B cell (primary cell): ENCODE data around the gene TMEM132D. TPM values are rescaled to one million over a fixed set of nuclear protein-coding genes. Genes with fewer than 3 reads are reported as not detected.

Experiments used
- ATAC-seq: fragments of 200-7000 bp; cut with Tn5 transposase; one replicate; pipeline ENCODE4 v1.10.0; 2021; ENCODE audit warnings: low read depth, mild to moderate bottlenecking, moderate number of reproducible peaks, moderate library complexity
- CTCF ChIA-PET: fragments of 350-600 bp; sonication (Branson Sonifier 250); formaldehyde crosslinking; loops from one replicate; lab custom pipeline; 2021; ENCODE audit warnings: antibody characterized with exemption, inconsistent platforms; lab: Charles Lee
- POLR2A ChIA-PET: fragments of 350-600 bp; sonication (Branson Sonifier 250); formaldehyde crosslinking; loops from one replicate; lab custom pipeline; 2021; ENCODE audit warnings: antibody characterized with exemption; lab: Charles Lee
- DNase-seq: peaks from one replicate; pipeline ENCODE4 v3.0.0; 2013
- H2AFZ ChIP-seq: 2 replicates; pipeline ENCODE4 v1.6.1; 2012; ENCODE audit warnings: mild to moderate bottlenecking, low read depth, low read length; ENCODE audit not compliant: insufficient read depth, poor library complexity, severe bottlenecking
- H3K27ac ChIP-seq, 2 donors: 1 replicate in 1 of 2; 2 replicates in 1 of 2; pipeline ENCODE4 v1.5.1; 2012 to 2013; ENCODE audit warnings: low read length in 2 of 2, mild to moderate bottlenecking in 2 of 2, moderate library complexity in 1 of 2
- H3K27me3 ChIP-seq, 4 experiments: fragments of 200-600 bp in 1 of 4; sonication (generic) in 1 of 4; replicated peaks in 1 of 4; 1 replicate in 2 of 4; 2 replicates in 2 of 4; pipeline versions ENCODE4 v1.6.1 to v1.7.0; 2013 to 2016; ENCODE audit warnings: low read length in 3 of 4, mild to moderate bottlenecking in 2 of 4, mixed read lengths in 1 of 4, moderate library complexity in 1 of 4; ENCODE audit not compliant: insufficient read depth in 4 of 4, control insufficient read depth in 3 of 4; ENCODE audit errors: control extremely low read depth in 1 of 4
- H3K36me3 ChIP-seq, 2 experiments: replicated peaks in 1 of 2; 1 replicate in 1 of 2; 2 replicates in 1 of 2; pipeline versions ENCODE4 v1.6.1 to v1.7.1; 2013; ENCODE audit warnings: low read length in 1 of 2; ENCODE audit not compliant: insufficient read depth in 2 of 2, control insufficient read depth in 1 of 2; ENCODE audit errors: control extremely low read depth in 1 of 2, extremely low read depth in 1 of 2
- H3K4me1 ChIP-seq, 2 donors: fragments of 200-600 bp in 1 of 2; sonication (generic) in 1 of 2; 1 replicate in 1 of 2; 2 replicates in 1 of 2; pipeline versions ENCODE4 v1.5.1 to v1.6.1; 2013 to 2017; ENCODE audit warnings: low read length in 2 of 2; ENCODE audit not compliant: control insufficient read depth in 2 of 2, insufficient read depth in 2 of 2
- H3K4me2 ChIP-seq: replicated peaks from 2 replicates; pipeline ENCODE3; 2012; ENCODE audit warnings: mild to moderate bottlenecking, low read depth, low read length; ENCODE audit not compliant: poor library complexity, severe bottlenecking
- H3K4me3 ChIP-seq, 5 experiments: fragments of 200-600 bp in 1 of 5; sonication (generic) in 1 of 5; 1 replicate in 3 of 5; 2 replicates in 2 of 5; pipeline versions ENCODE4 v1.5.1 to v1.7.0; 2011 to 2016; ENCODE audit warnings: low read length in 4 of 5, mild to moderate bottlenecking in 4 of 5, low read depth in 2 of 5, control low read depth in 1 of 5, moderate library complexity in 1 of 5; ENCODE audit not compliant: insufficient read depth in 1 of 5; ENCODE audit errors: control extremely low read depth in 1 of 5, extremely low read depth in 1 of 5
- H3K79me2 ChIP-seq: fragments of 200-600 bp; sonication (generic); one replicate; pipeline ENCODE4 v1.6.0; 2016; ENCODE audit warnings: low read length; ENCODE audit not compliant: control insufficient read depth, insufficient read depth
- H3K9ac ChIP-seq: fragments of 200-600 bp; sonication (generic); 2 replicates; pipeline ENCODE4 v1.6.1; 2017; ENCODE audit warnings: mild to moderate bottlenecking, low read length, moderate library complexity
- H3K9me3 ChIP-seq, 3 donors: one replicate each; pipeline versions ENCODE4 v1.6.1 to v1.7.1; 2013; ENCODE audit warnings: low read length in 2 of 3; ENCODE audit not compliant: control insufficient read depth in 2 of 3, insufficient read depth in 1 of 3; ENCODE audit errors: control extremely low read depth in 1 of 3
- H4K20me1 ChIP-seq: 2 replicates; pipeline ENCODE4 v1.6.0; 2012; ENCODE audit warnings: mild to moderate bottlenecking, low read length; ENCODE audit not compliant: insufficient read depth, control insufficient read depth, poor library complexity, severe bottlenecking
- H3K27ac Mint-ChIP-seq: one replicate; pipeline ENCODE4 v1.8.0; 2021; ENCODE audit warnings: mixed read lengths
- H3K27me3 Mint-ChIP-seq: one replicate; pipeline ENCODE4 v1.8.0; 2021; ENCODE audit warnings: mixed read lengths
- H3K4me1 Mint-ChIP-seq: one replicate; pipeline ENCODE4 v1.8.0; 2021; ENCODE audit warnings: mixed read lengths
- H3K4me3 Mint-ChIP-seq: one replicate; pipeline ENCODE4 v1.8.0; 2021; ENCODE audit warnings: mixed read lengths
- H3K9me3 Mint-ChIP-seq: one replicate; pipeline ENCODE4 v1.8.0; 2022; ENCODE audit warnings: mixed read lengths; ENCODE audit not compliant: insufficient read depth
- EZH2 ChIP-seq: IDR thresholded peaks from 2 replicates; pipeline ENCODE4 v1.6.1; 2012; ENCODE audit warnings: borderline replicate concordance, low read depth, mild to moderate bottlenecking, moderate library complexity, low read length; ENCODE audit not compliant: insufficient read depth, poor library complexity, severe bottlenecking
- WGBS: methylation state at CpG from one replicate; pipeline ENCODE4 v1.1.5; 2013; ENCODE audit warnings: missing lambda C conversion rate; ENCODE audit not compliant: insufficient coverage; 5-methylcytosine and 5-hydroxymethylcytosine counted together
- intact Hi-C: fragments of 100-400 bp; cut with micrococcal nuclease; formaldehyde crosslinking; loops from one replicate; pipeline ENCODE4 v1.10.0; 2022
- polyA plus RNA-seq: library from polyadenylated mRNA; depleted of rRNA; stranded (reverse); fragments of >200 nt; gene quantifications from 2 replicates; pipeline ENCODE4 v1.2.3, GENCODE V29; 2012
- total RNA-seq, 2 donors: library from RNA; stranded (reverse); fragments of 120-200 nt in 1 of 2; gene quantifications; 1 replicate in 1 of 2; 2 replicates in 1 of 2; pipeline versions ENCODE4 v1.2.3 to v1.2.4, GENCODE V29; 2013 to 2022
- TF ChIP-seq, protein P1 (sequence below): fragments of 200-600 bp; IDR thresholded peaks from one replicate; pipeline ENCODE4 v1.8.0; 2022; ENCODE audit warnings: antibody characterized with exemption, mild to moderate bottlenecking

TMEM132D gene
- total and polyA plus RNA-seq, 2 donors (not counting 1 experiment from before 2014, with no cell fraction given), result not detected

DNA sequence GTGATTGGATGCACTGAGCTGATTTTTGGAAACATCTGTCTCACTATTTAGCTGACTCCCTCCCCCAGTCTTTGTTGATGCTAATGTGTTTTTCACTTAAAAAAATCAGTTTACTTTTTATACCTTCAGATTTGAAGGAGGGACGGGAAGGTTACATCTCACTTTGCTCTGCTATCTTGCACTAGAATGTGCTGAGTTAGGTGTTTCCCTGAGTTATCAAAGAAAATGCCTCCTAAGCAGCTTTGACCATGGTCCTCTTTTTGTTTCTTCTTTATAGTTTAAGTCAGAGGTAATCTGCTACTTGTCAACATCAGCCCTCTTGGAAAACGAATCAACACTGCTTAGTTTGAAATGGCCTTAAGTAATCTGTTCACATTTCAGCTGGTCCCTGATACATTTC, 222.0 kb downstream of the TMEM132D start:
- intact Hi-C loops, result no loop called here
- no peaks in the 10 kb centered on the region for H3K79me2 ChIP-seq
- Mint-ChIP-seq H3K27me3 (no peaks in the 10 kb centered on the region), H3K9me3 (peaks cover 13% of the 10 kb centered on the region), H3K4me3 (no peak overlapping the region), H3K27ac (no peak overlapping the region), H3K4me1 (no peaks in the 10 kb centered on the region)
- 63% methylated on average over 1 of the region's 2 CpGs for WGBS
- no peak for DNase-seq
- no peak overlapping the region for H3K4me3 ChIP-seq
- no peak overlapping the region for H2AFZ ChIP-seq
- ChIA-PET POLR2A (no interaction called here), CTCF (no interaction called here)
- no peaks in the 10 kb centered on the region for H3K27me3 ChIP-seq
- TF ChIP-seq, protein P1, sequence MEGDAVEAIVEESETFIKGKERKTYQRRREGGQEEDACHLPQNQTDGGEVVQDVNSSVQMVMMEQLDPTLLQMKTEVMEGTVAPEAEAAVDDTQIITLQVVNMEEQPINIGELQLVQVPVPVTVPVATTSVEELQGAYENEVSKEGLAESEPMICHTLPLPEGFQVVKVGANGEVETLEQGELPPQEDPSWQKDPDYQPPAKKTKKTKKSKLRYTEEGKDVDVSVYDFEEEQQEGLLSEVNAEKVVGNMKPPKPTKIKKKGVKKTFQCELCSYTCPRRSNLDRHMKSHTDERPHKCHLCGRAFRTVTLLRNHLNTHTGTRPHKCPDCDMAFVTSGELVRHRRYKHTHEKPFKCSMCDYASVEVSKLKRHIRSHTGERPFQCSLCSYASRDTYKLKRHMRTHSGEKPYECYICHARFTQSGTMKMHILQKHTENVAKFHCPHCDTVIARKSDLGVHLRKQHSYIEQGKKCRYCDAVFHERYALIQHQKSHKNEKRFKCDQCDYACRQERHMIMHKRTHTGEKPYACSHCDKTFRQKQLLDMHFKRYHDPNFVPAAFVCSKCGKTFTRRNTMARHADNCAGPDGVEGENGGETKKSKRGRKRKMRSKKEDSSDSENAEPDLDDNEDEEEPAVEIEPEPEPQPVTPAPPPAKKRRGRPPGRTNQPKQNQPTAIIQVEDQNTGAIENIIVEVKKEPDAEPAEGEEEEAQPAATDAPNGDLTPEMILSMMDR, result no peak
- no peak overlapping the region for H3K4me2 ChIP-seq
- no peak overlapping the region for H3K9ac ChIP-seq
- no peaks in the 10 kb centered on the region for H3K36me3 ChIP-seq
- no peak for ATAC-seq
- H3K9me3 ChIP-seq, result peaks cover 0 to 7% (median 0%) of the 10 kb centered on the region in 3 donors
- H4K20me1 ChIP-seq, result no peaks in the 10 kb centered on the region
- no peaks in the 10 kb centered on the region for H3K4me1 ChIP-seq
- no peak overlapping the region for H3K27ac ChIP-seq

DNA sequence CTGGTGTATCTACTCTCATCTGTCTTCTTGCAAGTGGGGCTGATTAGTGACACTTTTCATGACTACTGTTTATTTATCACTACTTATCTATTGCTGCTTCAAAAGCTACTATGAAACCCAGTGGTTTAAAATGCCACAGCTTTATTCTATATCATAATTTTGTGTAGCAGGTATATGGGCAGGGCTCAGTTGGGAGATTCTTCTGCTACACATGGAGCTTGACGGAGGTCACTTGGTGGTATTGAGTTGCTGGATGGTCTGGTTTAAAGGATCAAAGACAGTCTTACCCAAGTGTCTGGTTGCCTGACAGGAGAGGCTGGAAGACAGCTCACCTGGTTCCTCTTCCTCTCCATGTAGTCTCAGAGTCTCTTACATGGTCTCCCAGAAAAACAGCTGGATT, 222.7 kb downstream of the TMEM132D start:
- no peaks in the 10 kb centered on the region for H3K79me2 ChIP-seq
- no peak overlapping the region for H3K27ac ChIP-seq
- H3K27me3 Mint-ChIP-seq, result no peaks in the 10 kb centered on the region
- ChIA-PET CTCF (no interaction called here), POLR2A (no interaction called here)
- intact Hi-C loops, result no loop called here
- DNase-seq (no peak), ATAC-seq (no peak)
- no peak overlapping the region for H3K9ac ChIP-seq
- no peaks in the 10 kb centered on the region for H4K20me1 ChIP-seq
- no peaks in the 10 kb centered on the region for H3K4me1 Mint-ChIP-seq
- no peaks in the 10 kb centered on the region for H3K4me1 ChIP-seq
- H3K4me3 ChIP-seq, result no peak overlapping the region
- no peak overlapping the region for H3K4me3 Mint-ChIP-seq
- TF ChIP-seq, protein P1, result no peak
- TF ChIP-seq EZH2, result no peak
- H3K9me3 Mint-ChIP-seq, result peaks cover 13% of the 10 kb centered on the region
- H3K27ac Mint-ChIP-seq, result no peak overlapping the region
- no peak overlapping the region for H2AFZ ChIP-seq
- 80% methylated on average over 1 of the region's 1 CpG for WGBS
- no peaks in the 10 kb centered on the region for H3K27me3 ChIP-seq
- no peaks in the 10 kb centered on the region for H3K36me3 ChIP-seq
- H3K9me3 ChIP-seq, result peaks cover 0 to 7% (median 0%) of the 10 kb centered on the region in 3 donors
- H3K4me2 ChIP-seq, result no peak overlapping the region
